ENCODE results near the gene GLIPR1.
A peak's percentile ranks its signal among the peaks of the same experiment; 100 is the strongest.
"Not testable (repeated sequence)": the region's sequence is repeated elsewhere in the genome, so short reads cannot be mapped to it uniquely, and the experiment has no call there.

GLIPR1 gene

DNA sequence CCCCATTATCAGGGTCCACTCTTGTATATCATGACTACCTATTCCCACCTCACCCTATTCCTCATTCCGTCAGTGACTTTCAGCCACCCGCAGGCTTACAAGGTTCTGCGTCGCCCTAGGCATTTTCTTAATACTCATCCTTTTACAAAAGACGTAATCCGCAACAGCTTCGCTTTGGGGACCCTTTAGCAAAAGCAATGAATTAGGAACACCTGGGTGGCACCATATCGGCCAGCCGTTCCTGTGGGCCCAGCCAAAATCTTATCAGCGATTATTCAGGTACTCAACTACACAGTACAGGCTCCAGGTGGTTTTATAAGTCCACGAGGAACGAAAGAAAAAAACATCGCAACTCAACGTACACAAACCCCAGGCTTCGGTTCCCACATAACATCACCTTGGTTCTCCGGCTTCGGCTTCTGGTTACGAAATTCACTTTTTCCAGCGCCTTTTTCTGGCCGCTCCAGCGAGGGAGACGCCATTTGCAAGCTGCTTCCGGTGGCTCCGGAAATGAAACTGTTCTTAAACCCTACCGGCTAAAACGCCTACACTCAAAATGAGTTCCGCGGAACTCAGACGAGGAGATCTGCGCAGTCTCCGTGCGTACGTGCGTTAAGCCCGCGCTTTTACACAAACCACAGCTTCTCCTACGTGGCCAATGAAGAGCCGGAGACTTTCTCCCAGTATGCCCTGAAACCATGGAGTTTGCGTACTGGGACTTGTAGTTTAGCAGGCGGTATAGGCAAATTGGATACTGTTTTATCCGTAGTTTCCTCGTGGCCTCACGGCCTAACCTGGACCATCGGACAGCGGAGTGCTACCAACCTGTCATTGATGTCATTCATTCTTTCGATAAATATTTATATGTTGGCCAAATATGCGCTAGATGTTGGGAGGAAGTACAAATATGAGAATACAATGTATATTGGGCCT lies 30.8 kb downstream of the GLIPR1 start, which contains the start of gene KRR1:
TSS of gene KRR1 (minus strand) at position 494 of the 933 bp plus-strand sequence. CDS start at position 482, 12 bp downstream.
- H3K4me3 ChIP-seq (ENCODE audit: low read length): peak within 1 kb of the TSS; percentile 95
- DNase-seq (ENCODE audit: low read depth): peak; percentile 99
- TF ChIP-seq, protein P1, sequence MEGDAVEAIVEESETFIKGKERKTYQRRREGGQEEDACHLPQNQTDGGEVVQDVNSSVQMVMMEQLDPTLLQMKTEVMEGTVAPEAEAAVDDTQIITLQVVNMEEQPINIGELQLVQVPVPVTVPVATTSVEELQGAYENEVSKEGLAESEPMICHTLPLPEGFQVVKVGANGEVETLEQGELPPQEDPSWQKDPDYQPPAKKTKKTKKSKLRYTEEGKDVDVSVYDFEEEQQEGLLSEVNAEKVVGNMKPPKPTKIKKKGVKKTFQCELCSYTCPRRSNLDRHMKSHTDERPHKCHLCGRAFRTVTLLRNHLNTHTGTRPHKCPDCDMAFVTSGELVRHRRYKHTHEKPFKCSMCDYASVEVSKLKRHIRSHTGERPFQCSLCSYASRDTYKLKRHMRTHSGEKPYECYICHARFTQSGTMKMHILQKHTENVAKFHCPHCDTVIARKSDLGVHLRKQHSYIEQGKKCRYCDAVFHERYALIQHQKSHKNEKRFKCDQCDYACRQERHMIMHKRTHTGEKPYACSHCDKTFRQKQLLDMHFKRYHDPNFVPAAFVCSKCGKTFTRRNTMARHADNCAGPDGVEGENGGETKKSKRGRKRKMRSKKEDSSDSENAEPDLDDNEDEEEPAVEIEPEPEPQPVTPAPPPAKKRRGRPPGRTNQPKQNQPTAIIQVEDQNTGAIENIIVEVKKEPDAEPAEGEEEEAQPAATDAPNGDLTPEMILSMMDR (IDR thresholded peaks at IDR 0.05; ENCODE audit: insufficient read depth, low read depth, low read length, missing control alignments): no peak

DNA sequence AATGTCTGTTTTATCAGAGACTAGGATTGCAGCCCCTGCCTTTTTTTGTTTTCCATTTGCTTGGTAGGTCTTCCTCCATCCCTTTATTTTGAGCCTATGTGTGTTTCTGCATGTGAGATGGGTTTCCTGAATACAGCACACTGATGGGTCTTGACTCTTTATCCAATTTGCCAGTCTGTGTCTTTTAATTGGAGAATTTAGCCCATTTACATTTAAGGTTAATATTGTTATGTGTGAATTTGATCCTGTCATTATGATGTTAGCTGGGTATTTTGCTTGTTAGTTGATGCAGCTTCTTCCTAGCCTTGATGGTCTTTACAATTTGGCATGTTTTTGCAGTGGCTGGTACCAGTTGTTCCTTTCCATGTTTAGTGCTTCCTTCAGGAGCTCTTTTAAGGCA lies 40.7 kb downstream of the GLIPR1 start:
- not testable (repeated sequence) for DNase-seq (ENCODE audit: low read depth); H3K4me3 ChIP-seq (ENCODE audit: low read length)

GRCh38 chr12:75522124-75522523 lies 41.6 kb downstream of the GLIPR1 start:
- not testable (repeated sequence) for H3K4me3 ChIP-seq (ENCODE audit: low read length); DNase-seq (ENCODE audit: low read depth)

GRCh38 chr12:75525263-75525662 lies 44.7 kb downstream of the GLIPR1 start:
- DNase-seq (ENCODE audit: low read depth): no peak
- TF ChIP-seq, protein P1 (IDR thresholded peaks at IDR 0.05; ENCODE audit: insufficient read depth, low read depth, low read length, missing control alignments): no peak
- no peak overlapping the region for H3K4me3 ChIP-seq (ENCODE audit: low read length)

DNA sequence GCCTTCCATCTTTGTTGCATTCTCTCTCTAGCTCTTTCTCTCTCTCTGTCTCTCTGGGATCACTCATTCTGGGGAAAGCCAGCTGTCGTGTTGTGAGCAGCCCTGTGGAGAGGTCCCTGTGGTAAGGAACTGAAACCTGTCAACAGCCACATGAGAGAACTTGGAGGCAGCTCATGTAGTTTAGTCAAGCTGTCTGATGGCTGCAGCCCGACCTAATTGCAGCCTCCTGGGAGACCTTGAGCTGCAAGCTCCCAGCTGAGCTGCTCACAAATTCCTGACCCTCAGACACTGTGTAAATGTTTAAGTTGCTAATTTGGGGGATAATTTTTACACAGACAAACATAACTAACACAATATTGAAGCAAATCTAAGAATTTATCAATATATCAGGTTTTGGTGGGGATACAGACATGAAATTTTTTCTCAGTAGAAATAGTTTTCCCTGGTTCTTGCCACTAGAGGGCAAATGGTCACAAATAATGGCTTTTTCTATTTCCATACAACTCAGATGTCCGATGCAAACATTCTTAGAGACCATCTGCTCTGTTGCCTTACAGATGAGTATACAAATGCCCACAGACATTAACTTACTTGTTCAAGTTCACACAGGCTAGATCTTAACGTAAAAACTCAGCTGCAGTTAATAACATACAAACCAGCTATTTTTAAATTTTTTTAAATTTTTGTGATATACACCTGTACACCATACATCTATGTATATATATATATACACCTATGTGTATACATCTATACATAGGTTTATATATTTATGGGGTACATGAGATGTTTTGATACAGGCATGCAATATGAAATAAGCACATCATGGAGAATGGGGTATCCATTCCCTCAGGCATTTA lies 46.3 kb downstream of the GLIPR1 start:
- DNase-seq (ENCODE audit: low read depth): peak; percentile 59
- TF ChIP-seq, protein P1 (IDR thresholded peaks at IDR 0.05; ENCODE audit: insufficient read depth, low read depth, low read length, missing control alignments): peak; percentile 65

GRCh38 chr12:75528272-75528671 lies 47.7 kb downstream of the GLIPR1 start:
- no peak overlapping the region for H3K4me3 ChIP-seq (ENCODE audit: low read length)
- TF ChIP-seq, protein P1 (IDR thresholded peaks at IDR 0.05; ENCODE audit: insufficient read depth, low read depth, low read length, missing control alignments): no peak
- DNase-seq (ENCODE audit: low read depth): no peak

More for the DNA sequence above, 46.3 kb downstream of the GLIPR1 start:
- no peak overlapping the region for H3K4me3 ChIP-seq (ENCODE audit: low read length)

- TF ChIP-seq, protein P1 (IDR thresholded peaks at IDR 0.05; ENCODE audit: insufficient read depth, low read depth, low read length, missing control alignments): no peak
- H3K4me3 ChIP-seq (ENCODE audit: low read length): no peak overlapping the region
- DNase-seq (ENCODE audit: low read depth): no peak
Observed at GRCh38 chr12:75528692-75529091, 48.1 kb downstream of the GLIPR1 start.
